HepG2 (cell line): ENCODE measurements around the gene CTRL. TPM values are rescaled to one million over a fixed set of nuclear protein-coding genes. Genes with fewer than 3 reads are reported as not detected.
A peak's percentile ranks its signal among the peaks of the same experiment; 100 is the strongest.

ENCODE experiments used
- AKAP8 ChIP-seq: sonication (generic); formaldehyde crosslinking; IDR thresholded peaks from 2 replicates; pipeline ENCODE4 v1.5.1; 2020; ENCODE audit warnings: mild to moderate bottlenecking, missing genetic modification reagents
- CHCHD3 ChIP-seq: sonication (generic); formaldehyde crosslinking; IDR thresholded peaks from 2 replicates; pipeline ENCODE4 v1.8.0; 2022; ENCODE audit warnings: mild to moderate bottlenecking, missing genetic modification reagents, moderate library complexity
- DMAP1 ChIP-seq: IDR thresholded peaks from 2 replicates; pipeline ENCODE4 v1.6.1; 2016
- GMEB1 ChIP-seq: sonication (generic); formaldehyde crosslinking; IDR thresholded peaks from 2 replicates; pipeline ENCODE4 v1.5.1; 2020; ENCODE audit warnings: missing genetic modification reagents, mild to moderate bottlenecking, borderline replicate concordance
- GZF1 ChIP-seq: sonication (generic); formaldehyde crosslinking; IDR thresholded peaks from 2 replicates; pipeline ENCODE4 v1.5.1; 2020; ENCODE audit warnings: mild to moderate bottlenecking, missing genetic modification reagents
- HOXA7 ChIP-seq: sonication (generic); formaldehyde crosslinking; IDR thresholded peaks from 2 replicates; pipeline ENCODE4 v1.8.1; 2022; ENCODE audit warnings: mild to moderate bottlenecking, missing genetic modification reagents, moderate library complexity
- LRRFIP1 ChIP-seq: sonication (generic); formaldehyde crosslinking; conservative IDR thresholded peaks from 2 replicates; pipeline ENCODE4 v1.4.0; 2020; ENCODE audit warnings: missing genetic modification reagents
- POLR2AphosphoS5 ChIP-seq: IDR thresholded peaks from 2 replicates; pipeline ENCODE4 v1.6.1; 2012; ENCODE audit warnings: low read depth, low read length
- RBM22 ChIP-seq: fragments of 200-400 bp; formaldehyde crosslinking; optimal IDR thresholded peaks from 2 replicates; pipeline ENCODE3; 2017; ENCODE audit warnings: mild to moderate bottlenecking, low read length, moderate library complexity
- TMF1 ChIP-seq: sonication (generic); formaldehyde crosslinking; IDR thresholded peaks from 2 replicates; pipeline ENCODE4 v1.8.1; 2022; ENCODE audit warnings: low read depth, missing genetic modification reagents
- ZNF251 ChIP-seq: sonication (generic); formaldehyde crosslinking; IDR thresholded peaks from 2 replicates; pipeline ENCODE4 v1.9.0; 2021; ENCODE audit warnings: mild to moderate bottlenecking, missing genetic modification reagents
- ZNF256 ChIP-seq: sonication (generic); formaldehyde crosslinking; conservative IDR thresholded peaks from 2 replicates; pipeline ENCODE4 v1.4.0; 2020; ENCODE audit warnings: missing genetic modification reagents
- ZNF260 ChIP-seq: sonication (generic); formaldehyde crosslinking; IDR thresholded peaks from 2 replicates; pipeline ENCODE4 v1.4.0; 2020; ENCODE audit warnings: missing genetic modification reagents, low read depth, mild to moderate bottlenecking, borderline replicate concordance
- ZNF589 ChIP-seq: sonication (generic); formaldehyde crosslinking; conservative IDR thresholded peaks from 2 replicates; pipeline ENCODE4 v1.8.0; 2022; ENCODE audit warnings: mild to moderate bottlenecking, moderate library complexity, missing genetic modification reagents
- ZNF605 ChIP-seq: sonication (generic); formaldehyde crosslinking; IDR thresholded peaks from 2 replicates; pipeline ENCODE4 v1.8.0; 2022; ENCODE audit warnings: mild to moderate bottlenecking, missing genetic modification reagents
- ZNF891 ChIP-seq: sonication (generic); formaldehyde crosslinking; IDR thresholded peaks from 2 replicates; pipeline ENCODE4 v1.5.0; 2020; ENCODE audit warnings: mild to moderate bottlenecking, missing genetic modification reagents
- polyA plus RNA-seq, 8 experiments: library from polyadenylated mRNA; depleted of rRNA in 3 of 8; stranded (reverse) in 7 of 8; unstranded in 1 of 8; fragments of >200 nt; fragmentation: Illumina TruSeq in 4 of 8; extraction: Trizol in 4 of 8; gene quantifications; 2 replicates each; pipeline versions ENCODE4 v1.2.1 to v1.2.3, GENCODE V29; 2011 to 2016; ENCODE audit warnings: low read depth in 4 of 8, missing spikeins in 1 of 8, mixed read lengths in 1 of 8; ENCODE audit not compliant: insufficient read depth in 1 of 8
- total RNA-seq, 5 experiments: library from RNA; depleted of rRNA; stranded (reverse); fragments of >200 nt; fragmentation: Illumina TruSeq; extraction: Trizol; gene quantifications; 2 replicates each; pipeline ENCODE4 v1.2.3, GENCODE V29; 2016; ENCODE audit warnings: low read depth in 1 of 5

CTRL gene
- total and polyA plus RNA-seq, 2 of the 13 experiments (the other 11 are each of a cell fraction or from before 2014, with no cell fraction given) = 1.9 to 2.7 TPM

- TF ChIP-seq LRRFIP1 (CRISPR knock-in tag) = no peak
- no peak for TF ChIP-seq DMAP1
- no peak for TF ChIP-seq ZNF256 (CRISPR knock-in tag)
- peak; percentile 87 for TF ChIP-seq AKAP8 (CRISPR knock-in tag)
- TF ChIP-seq HOXA7 (CRISPR knock-in tag) = no peak
- no peak; the same call in 1 of the 2 replicates for TF ChIP-seq ZNF891 (CRISPR knock-in tag)
- peak; percentile 79 for TF ChIP-seq RBM22
- no peak for TF ChIP-seq ZNF589 (CRISPR knock-in tag)
- peak; percentile 40; the same call in 1 of the 2 replicates for TF ChIP-seq POLR2AphosphoS5
- TF ChIP-seq CHCHD3 (CRISPR knock-in tag) = 0 out of 2 replicates have a peak, but pooled peaks have one; percentile 62
- 0 out of 2 replicates have a peak, but pooled peaks have one; percentile 48 for TF ChIP-seq TMF1
- TF ChIP-seq GMEB1 (CRISPR knock-in tag) = no peak
- TF ChIP-seq GZF1 (CRISPR knock-in tag) = 0 out of 2 replicates have a peak, but pooled peaks have one; percentile 46
- no peak for TF ChIP-seq ZNF251 (CRISPR knock-in tag)
- TF ChIP-seq ZNF605 (CRISPR knock-in tag) = no peak; the same call in 1 of the 2 replicates
- 0 out of 2 replicates have a peak, but pooled peaks have one; percentile 37 for TF ChIP-seq ZNF260 (CRISPR knock-in tag)
Observed at GRCh38 chr16:67939507-67940445, 8.1 kb upstream of the CTRL start (continued).
